HG02938 (cell line): ENCODE measurements around the gene PRMT9.
A peak's percentile ranks its signal among the peaks of the same experiment; 100 is the strongest.

Experiments used
- ATAC-seq: cut with Tn5 transposase; IDR thresholded peaks from one replicate; pipeline ENCODE4 v1.9.1; 2021; ENCODE audit warnings: mild to moderate bottlenecking, moderate library complexity; ENCODE audit not compliant: unreplicated experiment

PRMT9 gene

DNA sequence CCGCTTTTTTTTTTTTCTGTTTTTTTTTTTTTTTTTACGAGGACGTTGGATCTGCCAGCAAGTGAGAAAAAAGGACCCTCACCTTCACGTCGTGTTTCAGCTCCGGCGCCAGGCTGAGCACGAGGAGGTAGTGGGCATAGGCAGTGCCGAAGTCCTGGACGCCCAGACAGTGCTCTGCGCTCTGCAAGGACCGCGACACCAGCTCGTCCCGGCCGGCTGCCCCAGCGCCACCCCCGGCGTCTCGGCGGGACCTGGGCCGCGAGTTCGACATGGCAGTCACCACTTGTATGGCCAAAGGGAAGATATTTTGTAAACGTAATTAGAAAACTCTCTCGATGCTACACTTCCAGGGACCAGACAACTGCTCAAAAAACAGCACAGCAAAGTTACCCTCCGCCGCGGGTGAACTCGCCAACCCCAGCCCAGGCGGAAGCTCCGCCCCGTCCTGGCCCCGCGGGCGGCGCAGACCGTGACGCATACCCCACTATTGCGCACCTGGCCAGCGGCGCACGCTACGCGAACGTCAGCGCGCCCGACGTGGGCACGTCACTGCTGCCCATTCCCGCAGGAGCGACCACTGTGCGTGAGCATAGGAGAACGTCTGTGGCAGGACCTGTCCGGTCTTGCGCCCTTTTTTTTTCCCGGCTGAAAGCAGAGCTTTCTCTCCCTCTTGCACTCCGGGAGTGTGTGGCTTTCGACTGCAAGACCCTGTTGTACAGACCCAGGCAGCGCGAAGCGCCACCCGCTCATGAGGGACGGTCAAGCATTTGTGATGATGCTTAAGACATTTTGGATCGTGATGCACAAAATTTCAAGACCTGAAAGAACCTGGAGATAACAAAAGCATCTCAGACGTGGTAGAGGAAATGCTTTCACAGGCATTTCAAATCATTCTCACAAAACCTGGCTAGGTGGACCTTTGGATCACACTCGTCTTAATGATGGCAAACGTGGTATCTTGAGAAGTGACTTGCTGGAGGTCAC, at the start of gene PRMT9:
TSS of gene PRMT9 (minus strand) at position 447 of the 984 bp plus-strand sequence. CDS start at position 271, 176 bp downstream.
- ATAC-seq, result peak; percentile 98

DNA sequence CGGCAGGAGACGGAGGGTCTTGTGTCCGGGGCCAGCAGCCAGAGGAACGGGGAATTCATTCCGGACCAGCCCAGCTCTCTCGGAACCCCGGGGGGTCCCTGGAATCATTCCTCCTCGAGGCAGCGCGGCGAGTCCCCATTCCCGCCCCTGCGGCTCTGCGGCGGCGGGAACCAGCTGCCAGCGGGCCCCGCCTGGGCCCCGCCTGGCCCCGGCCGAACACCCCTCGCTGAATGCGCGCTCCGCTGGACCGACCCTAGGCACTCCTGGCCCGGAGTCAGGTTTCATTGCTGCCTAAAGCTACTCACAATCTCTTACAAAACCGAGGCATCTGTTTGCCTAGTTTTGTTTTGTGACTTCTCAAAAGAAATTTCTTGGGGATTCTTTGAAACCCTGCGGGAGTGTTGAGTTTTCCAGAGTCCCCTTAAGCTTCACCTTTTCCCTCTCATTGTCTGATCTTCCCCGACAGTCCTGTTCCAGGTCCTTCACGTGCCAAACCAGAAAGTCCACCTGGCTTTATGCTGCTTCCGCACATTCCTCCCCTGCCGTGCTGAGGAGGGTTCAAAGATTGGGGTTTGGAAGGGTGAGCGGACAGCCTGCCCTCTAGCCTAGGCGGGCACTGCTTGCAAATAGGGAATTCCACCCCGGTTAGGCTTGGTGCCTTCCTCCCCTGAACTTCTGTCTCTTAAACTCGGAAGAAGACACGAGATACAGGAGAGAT, 48.7 kb upstream of the PRMT9 start:
- peak; percentile 29 for ATAC-seq

DNA sequence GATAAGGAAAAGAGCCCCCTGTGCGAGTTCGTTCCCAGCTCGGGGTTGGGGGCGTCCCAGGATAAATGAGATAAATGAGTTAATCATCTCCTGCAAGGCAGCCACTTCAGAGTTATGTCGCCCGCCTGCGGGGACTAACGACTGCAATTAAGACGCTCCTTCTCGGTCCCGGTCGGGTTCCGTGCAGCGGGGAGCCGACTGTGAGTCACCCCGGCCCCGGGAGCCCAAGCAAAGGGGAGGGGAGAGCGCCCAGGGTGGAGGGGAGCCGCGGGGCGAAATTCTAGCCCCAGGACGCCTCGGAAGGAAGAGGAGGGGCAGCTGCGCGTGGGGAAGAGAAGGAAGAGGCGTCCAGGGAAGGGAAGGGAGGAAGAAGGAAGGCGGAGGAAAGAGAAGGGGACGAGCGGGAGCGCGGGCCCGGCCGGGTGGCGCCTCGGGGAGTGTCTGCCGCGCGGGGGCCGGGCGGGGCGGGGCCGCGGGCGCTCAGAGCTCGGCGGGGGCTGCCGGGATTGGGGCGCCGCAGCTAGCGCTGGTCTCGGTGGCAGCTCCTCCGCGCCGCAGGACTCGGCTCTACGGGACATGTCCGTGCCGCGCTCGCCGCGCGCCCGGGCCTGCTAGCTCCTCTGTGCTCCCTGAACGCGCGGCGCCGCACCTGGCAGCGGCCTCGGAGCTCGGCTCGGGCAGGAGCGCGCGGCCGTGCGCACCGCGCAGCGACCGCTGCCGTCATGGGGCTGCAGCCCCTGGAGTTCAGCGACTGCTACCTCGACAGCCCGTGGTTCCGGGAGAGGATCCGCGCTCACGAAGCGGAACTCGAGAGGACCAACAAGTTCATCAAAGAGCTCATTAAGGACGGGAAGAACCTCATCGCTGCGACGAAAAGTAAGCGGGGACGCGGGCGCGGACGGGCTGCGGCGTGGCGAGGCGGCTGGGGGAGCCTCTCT, 47.9 kb upstream of the PRMT9 start, which contains the start of gene ARHGAP10:
TSS of gene ARHGAP10 (plus strand) at position 509 of the 938 bp plus-strand sequence. CDS start at position 723, 214 bp downstream.
- peak; percentile 50 for ATAC-seq

DNA sequence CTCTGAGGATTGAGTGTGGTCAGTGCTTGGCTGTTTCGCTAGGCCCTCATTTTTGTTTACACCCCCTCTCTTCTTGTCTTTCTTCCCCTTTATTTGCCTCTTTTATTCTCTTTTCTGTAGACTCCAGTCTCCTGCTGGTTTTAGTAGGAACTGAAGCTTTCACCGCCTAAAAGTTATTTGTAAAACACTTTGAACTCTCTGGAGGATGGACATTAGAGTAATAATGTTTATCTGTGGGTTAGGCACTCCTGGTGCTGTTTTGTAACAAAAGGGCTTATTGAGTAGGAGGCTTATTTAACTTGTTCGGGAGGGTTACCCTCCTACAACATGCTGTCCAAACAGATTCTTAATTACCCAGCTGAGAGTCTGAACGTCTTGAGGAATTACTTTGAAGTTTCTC, 46.4 kb upstream of the PRMT9 start:
- ATAC-seq, result no peak

DNA sequence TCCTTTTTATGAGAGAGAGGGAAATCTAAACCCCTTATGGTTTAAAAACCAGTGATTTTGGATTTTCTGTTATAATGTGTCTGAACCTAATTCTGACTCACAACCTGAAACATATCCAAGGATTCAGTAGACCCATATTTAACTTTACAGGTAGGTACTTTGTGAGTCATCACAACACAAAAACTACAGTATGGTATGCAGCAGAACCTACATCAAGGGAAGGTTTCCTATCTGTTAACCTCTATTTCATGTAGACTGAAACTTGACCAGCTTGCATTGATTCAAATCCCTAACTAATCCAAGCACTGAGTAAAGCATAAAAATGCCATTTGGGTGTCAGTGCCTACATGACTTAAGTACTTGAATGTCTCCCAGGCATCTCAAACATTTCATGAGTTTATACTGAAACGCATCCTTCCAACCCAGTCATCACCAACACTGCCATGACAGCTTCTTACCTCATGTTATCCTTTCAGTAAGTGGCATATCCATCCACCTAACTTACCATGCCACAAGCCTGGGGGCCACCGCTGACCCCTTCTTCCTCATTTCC, 43.6 kb upstream of the PRMT9 start:
- no peak for ATAC-seq

DNA sequence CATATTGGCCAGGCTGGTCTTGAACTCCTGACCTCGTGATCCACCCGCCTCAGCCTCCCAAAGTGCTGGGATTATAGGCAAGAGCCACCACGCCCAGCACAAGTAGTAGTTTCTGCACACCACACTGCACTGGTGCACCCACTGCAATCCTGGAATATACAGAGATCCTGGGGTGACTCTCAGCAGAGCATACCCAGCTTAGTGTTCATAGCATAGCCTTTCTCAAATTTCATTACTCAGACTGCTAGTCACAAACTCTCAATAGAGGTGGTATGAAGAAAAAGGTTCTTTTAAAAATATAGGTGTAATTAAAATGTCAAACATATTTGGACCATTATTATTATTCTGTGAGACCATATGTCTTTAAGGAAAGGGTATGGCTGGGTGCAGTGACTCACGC, 41.7 kb upstream of the PRMT9 start:
- ATAC-seq, result no peak

DNA sequence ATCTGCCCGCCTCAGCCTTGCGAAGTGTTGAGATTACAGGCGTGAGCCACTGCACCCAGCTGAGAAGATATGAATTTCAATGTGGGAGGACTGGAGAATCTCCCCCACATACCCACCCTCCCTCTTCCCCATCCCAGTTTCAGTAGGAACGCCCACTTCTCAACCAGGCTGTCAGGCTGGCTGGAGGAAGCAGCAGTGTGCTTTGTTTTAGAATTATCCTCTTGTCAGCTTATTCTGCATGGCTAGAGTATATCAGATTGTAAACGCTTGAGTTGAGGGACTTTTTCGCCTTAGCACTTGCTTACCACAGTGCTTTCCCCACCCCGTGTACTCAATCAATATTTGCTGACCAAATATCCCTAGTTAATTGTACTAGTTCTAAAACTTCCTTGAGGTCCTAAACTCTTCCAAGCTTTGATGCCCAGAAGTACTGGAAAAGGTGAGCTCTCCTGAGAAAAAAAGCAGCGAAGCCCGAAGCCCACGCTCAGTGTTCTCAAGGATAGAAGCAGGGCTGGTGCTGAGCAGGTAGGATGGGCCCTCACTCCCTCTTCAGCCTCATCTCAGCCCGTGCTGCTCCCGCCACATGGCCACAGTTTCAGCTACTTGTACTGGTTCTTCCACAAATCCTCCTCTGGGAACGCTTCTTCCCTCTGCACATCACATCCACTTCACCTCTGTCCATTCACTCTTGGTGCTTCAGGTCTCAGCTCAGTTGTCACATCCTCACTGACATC, 40.7 kb upstream of the PRMT9 start:
- no peak for ATAC-seq

DNA sequence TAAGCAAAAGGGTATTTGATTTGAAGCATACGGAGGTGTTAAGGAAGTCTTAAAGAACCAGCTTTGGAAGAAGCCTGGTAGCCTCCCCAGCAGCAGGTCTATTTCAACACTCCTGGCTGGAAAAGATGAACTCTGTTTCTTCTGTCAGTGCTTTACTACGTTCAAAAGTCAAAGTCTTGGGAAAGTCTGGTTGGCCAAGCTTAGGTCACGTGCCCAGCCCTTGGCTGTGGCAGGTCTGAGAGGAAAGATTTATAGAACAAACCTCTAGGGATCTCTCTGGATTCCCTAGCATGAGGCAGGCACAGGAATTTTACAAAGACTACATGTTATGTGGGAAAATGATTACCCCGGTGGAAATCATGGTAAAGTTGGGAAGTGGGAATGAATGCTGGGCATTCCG, 39.4 kb upstream of the PRMT9 start:
- no peak for ATAC-seq

DNA sequence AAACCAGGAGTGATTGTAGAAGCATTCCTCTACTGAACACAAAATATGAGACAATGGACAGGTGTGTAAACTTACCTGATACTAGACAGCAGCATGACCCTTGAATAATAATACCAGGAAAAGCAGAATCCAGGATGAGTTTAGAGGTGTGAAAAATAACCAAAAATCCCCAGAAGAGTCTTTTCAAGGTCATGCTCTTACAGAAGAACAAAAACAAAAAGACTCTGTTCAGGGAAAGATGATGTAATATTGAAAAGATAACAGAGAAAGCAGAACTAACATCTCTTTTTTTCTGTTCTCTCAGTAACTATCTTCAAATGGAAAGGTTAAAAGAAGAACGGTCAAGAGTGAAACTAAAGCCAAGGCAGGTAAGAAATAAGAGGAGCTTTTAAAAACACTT, 33.9 kb upstream of the PRMT9 start:
- ATAC-seq, result peak; percentile 91

DNA sequence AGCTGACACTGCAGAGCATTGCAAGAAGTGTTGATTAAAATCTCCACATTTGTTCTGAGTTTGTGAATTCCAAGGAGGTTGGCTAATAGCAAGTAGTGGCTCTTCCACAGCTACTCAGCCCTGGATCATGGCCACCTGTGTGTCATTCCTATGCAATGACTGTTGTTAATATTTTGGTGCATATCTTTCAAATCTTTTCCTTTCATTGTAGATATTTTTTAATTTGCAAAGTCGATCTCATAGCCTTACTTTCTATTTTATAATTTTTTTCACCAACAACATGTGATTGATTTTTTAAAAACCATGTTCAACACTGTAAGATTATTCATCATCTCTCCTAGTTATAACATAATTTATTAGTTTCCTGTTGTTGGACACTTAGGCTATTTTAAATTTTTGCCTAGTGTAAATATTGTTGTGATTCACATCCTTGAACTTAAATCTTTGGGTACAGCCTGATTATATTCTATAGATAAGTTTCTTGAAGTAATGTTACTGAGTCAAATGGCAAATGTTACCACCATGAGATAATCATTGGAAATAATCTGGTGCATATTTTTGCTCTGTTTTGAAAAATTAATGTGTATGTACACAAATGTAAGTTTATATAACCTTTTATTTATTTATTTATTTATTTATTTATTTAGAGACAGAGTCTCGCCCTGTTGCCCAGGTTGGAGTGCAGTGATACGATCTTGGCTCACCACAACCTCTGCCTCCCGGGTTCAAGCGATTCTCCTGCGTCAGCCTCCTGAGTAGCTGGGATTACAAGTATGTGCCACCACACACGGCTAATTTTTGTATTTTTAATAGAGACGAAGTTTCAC, 30.8 kb upstream of the PRMT9 start:
- no peak for ATAC-seq

DNA sequence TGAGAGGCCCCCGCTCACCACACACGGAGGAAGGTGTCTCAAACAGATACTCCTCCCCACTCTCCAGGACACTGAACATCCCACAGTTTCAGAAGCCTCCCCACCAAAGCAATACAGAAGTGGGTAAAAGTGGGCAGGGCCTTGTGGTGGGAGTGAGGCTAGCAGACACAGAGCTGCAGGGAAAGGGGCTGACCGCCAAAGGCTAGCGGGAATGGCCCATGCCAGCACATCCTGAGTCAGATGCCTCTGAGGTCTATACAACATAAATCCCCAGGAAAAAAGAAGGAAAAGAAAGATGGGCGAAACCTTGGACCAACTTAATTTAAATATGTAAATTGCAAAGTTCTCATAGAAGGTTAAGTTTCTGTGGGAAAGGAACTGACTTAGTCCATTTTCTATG, 26.0 kb upstream of the PRMT9 start:
- no peak for ATAC-seq

DNA sequence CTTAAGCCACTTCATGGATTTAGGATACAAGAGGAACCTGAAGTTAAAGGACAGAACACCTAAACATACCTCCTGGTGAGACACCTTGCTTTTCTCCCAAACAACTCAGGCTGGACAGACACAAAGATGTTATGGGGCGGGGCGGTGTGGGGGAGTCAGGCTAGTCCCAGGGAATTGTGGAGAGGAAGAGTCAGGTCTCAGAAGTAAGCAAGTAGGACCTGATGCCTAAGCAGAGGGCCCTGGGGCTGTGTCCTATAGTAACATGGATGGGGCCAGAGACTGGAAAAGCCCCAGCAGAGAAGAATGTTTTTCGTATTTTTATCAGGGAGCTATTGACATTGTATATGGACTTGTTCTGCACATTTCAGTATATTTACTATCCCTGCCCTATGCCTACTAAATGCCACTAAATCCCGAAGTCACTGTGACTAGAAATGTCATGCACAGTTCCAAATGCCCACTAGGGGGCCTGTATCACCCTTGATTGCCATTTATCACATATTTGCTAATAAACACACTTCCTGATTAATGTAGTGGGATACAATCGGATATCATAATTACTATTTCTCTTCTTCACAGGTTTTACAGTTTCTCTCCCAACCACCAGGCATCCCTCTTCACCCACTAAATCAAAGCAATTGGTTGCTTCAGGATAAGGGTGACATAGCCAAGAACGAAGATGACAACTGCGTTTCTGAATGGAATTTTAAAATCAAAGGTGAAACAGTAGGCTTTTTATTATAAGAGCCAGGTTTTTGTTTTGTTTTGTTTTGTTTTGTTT, 24.1 kb upstream of the PRMT9 start:
- peak; percentile 58 for ATAC-seq

DNA sequence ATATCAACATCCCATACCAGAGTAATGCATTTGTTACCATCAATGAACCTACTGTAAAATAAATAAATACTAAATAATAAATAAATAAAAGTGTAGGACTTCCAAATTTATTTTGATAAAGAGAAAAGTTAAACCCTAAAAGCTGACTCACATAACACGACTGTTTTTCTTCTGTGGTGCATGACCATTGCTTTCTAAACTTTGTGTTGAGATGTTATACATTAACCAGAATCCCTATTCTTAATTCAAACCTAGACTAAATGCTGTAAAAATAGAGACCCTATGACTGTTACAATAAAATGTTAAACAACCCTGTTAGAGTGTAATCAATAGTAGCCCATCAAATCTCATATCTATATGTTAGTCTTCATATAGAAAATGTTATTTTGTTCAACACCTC, 20.9 kb upstream of the PRMT9 start:
- no peak for ATAC-seq

DNA sequence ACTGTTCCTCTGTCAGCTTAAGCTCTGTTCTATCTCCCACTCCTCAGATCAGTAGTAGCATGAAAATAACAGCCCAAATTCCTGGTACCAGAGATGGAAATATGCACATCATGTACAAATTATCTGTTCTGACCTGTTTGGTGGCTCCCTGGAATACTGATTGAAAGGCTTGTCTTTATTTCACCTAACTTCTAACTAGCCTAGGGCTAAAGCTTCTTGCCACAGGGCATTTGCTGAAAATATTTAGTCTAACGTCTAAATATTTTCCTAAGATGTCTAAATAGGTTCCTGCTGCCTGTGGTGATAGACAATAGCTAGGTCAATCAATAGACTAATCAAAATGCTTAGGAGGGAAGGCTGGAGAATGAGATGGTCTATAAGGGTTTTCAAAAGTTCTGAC, 12.9 kb upstream of the PRMT9 start:
- no peak for ATAC-seq

DNA sequence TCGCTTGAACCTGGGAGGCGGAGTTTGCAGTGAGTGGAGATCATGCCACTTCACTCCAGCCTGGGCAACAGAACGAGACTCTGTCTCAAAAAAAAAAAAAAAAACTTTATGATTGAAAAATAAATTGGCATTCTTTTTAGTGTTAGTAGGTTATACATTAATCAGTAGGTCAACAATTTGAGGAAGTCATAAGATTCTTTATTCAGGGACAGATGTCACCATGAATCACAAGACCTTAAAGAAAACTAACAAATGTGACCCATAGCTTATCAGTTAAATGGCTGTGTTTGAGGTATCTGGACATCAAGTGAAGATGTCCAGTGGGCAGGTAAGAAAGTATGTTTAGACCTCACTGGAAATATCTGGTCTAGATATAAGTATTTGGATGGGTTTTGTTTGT, 9.3 kb upstream of the PRMT9 start:
- no peak for ATAC-seq

DNA sequence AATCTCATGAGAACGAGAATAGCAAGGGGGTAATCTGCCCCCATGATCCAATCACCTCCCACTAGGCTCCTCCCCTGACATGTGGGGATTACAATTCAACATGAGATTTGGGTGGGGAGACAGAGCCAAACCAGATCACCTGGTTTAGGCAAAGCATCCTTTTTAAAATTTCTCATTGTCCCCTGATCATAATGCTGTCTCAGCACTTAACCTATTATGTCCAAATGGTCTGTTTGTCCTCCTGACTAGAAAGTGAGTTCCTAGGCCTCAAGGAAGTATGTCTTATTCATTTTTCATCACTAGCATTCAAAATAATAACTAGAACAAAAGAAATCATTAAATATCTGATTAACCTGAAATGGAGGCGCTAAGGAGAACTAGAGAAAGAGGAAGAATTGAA, 7.9 kb upstream of the PRMT9 start:
- ATAC-seq, result no peak

DNA sequence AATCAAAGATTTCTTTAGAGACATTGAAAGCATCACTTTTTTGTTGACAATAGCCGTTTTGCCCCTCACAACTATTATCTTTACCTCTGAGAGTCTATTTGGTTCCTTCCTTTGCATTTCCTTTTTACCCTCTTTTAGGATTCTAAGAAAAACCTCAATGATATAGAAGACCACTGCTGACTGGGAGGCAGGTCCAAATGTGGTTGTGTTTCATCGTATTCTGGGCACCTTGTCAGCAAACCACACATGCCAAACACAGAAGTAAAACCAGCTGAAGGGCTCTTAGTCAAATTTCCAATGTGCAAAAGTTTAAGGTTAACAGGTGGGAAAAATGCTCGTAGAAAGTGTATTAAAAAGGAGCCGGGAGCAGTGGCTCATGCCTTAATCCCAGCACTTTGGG, 5.1 kb upstream of the PRMT9 start:
- no peak for ATAC-seq

DNA sequence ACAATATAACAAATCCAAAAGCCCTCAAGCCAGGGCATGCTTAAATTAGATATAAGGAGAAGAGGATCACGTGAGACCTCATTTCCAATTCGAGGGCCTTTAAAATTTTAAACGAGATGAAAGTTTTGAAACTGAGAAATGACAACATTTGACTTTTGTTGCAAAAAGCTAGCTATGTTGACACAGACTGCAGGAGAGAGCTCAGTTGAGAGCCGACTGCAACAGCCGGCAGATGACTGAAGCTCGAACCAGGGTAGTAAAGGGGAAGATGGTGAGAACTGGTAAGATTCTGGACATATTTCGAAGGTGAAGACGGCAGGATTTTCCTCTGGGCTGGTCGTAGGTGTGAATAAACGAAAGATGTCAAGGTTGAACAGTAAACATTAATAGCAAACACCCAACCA, 773 bp downstream of the PRMT9 start:
- ATAC-seq, result no peak
